ENCODE data around the gene AGBL4. TPM values are rescaled to one million over a fixed set of nuclear protein-coding genes. Genes with fewer than 3 reads are reported as not detected.

The AGBL4 gene
- total RNA-seq, 1 donor from 2014 or later: not detected

DNA sequence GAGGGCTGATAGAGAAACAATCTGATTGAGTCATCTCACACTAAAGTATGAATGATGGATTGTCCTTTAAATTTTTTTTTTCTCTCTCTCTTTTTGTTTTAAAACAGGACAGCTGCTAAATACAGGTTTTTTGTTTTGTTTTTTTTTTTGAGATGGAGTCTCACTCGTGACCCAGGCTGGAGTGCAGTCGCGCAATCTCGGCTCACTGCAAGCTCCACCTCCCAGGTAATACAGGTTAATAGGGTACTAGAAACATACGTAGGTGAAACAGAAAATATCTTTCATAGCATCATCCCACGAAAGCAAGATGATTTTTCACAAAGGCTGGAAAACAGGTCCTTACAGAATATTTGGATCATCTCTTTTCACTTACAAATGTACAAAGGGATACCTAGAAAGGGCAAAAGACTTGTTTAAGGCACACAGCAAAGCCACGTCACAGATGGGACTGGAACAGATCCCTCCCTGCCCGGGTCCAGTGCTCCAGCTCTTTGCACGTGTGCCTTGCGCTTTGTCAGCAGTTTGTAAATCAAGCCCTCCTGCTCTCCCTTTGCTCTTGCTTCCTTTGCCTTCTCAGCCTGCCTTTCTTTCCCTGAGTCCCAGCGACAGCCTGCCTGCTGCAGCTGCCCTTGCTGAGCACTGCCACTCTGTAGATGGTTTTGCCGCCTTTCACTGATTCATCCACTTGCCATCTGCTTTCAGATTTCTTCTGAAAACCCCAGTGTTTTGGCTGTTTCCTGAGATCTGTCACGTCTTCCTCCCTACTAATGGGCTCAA, 1075.8 kb downstream of the AGBL4 start:
- Histone ChIP-seq H3K4me1 (peaks cover 0 to 3% of the 10 kb centered on the region in 2 donors), H3K27ac (no peak overlapping the region), H3K9me3 (no peaks in the 10 kb centered on the region), H3K4me3 (no peak overlapping the region), H3K36me3 (no peaks in the 10 kb centered on the region), H3K27me3 (no peaks in the 10 kb centered on the region)
- no peak for DNase-seq (ENCODE audit: low spot score in 2 of 2)
- intact Hi-C loops (cut with DNase I): no loop called here
- TF ChIP-seq, protein P1, sequence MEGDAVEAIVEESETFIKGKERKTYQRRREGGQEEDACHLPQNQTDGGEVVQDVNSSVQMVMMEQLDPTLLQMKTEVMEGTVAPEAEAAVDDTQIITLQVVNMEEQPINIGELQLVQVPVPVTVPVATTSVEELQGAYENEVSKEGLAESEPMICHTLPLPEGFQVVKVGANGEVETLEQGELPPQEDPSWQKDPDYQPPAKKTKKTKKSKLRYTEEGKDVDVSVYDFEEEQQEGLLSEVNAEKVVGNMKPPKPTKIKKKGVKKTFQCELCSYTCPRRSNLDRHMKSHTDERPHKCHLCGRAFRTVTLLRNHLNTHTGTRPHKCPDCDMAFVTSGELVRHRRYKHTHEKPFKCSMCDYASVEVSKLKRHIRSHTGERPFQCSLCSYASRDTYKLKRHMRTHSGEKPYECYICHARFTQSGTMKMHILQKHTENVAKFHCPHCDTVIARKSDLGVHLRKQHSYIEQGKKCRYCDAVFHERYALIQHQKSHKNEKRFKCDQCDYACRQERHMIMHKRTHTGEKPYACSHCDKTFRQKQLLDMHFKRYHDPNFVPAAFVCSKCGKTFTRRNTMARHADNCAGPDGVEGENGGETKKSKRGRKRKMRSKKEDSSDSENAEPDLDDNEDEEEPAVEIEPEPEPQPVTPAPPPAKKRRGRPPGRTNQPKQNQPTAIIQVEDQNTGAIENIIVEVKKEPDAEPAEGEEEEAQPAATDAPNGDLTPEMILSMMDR (IDR thresholded peaks at IDR 0.05): no peak

DNA sequence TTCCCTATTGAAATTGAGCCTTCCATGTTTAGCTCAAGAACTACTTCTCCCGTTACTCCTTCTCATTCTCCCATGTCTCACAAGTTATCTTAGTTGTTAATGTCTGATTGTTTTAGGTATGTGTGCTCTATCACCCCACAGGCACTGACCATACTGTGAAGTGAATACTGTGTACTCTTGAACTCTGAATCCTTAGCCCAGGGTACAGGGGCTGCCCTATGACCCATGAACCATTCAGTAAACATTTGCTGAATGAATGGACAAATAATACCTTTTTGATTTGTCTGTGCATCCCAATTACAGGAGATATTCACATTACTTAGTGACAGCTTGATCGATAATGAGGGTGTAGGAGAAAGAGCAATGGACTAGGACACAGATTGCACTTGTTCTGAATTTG, 1077.7 kb downstream of the AGBL4 start:
- Histone ChIP-seq H3K4me1 (peaks cover 0 to 3% of the 10 kb centered on the region in 2 donors), H3K27me3 (no peaks in the 10 kb centered on the region), H3K4me3 (no peak overlapping the region), H3K27ac (no peak overlapping the region), H3K9me3 (no peaks in the 10 kb centered on the region), H3K36me3 (no peaks in the 10 kb centered on the region)
- DNase-seq (ENCODE audit: low spot score in 2 of 2): no peak
- TF ChIP-seq, protein P1 (IDR thresholded peaks at IDR 0.05): no peak
- intact Hi-C loops (cut with DNase I): no loop called here

DNA sequence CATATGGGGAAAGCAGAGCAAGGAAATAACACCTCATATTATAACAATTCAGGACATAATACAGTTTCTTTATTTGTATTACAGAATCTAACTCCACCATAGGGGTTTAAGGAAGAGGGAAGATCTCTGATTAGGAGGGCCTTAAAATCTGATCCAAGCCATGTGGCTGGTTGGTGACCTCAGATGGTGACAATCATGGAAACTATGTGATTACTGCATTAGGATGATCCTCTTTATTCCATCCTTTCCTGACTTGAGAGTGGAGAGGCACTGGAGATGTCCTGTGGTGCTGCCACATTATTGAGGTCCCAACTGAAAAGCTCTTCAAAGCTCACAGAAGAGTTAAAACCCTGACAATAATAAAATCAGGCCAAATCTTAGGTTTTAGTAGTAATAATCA, 1078.9 kb downstream of the AGBL4 start:
- no peak overlapping the region for H3K27ac ChIP-seq
- H3K4me3 ChIP-seq: no peak overlapping the region
- DNase-seq (ENCODE audit: low spot score in 2 of 2): no peak
- intact Hi-C loops (cut with DNase I): no loop called here
- H3K9me3 ChIP-seq: no peaks in the 10 kb centered on the region
- H3K36me3 ChIP-seq: no peaks in the 10 kb centered on the region
- no peaks in the 10 kb centered on the region for H3K27me3 ChIP-seq
- TF ChIP-seq, protein P1 (IDR thresholded peaks at IDR 0.05): no peak
- H3K4me1 ChIP-seq: peaks cover 0 to 3% of the 10 kb centered on the region in 2 donors

GRCh38 chr1:48943826-48944225, 1079.9 kb downstream of the AGBL4 start:
- TF ChIP-seq, protein P1 (IDR thresholded peaks at IDR 0.05): no peak
- H3K36me3 ChIP-seq: no peaks in the 10 kb centered on the region

GRCh38 chr1:48943393-48943792, 1080.4 kb downstream of the AGBL4 start:
- H3K27me3 ChIP-seq: no peaks in the 10 kb centered on the region
- intact Hi-C loops (cut with DNase I): no loop called here
- peaks cover 0 to 3% of the 10 kb centered on the region in 2 donors for H3K4me1 ChIP-seq
- H3K27ac ChIP-seq: no peak overlapping the region
- no peak for DNase-seq (ENCODE audit: low spot score in 2 of 2)
- H3K9me3 ChIP-seq: no peaks in the 10 kb centered on the region
- TF ChIP-seq, protein P1 (IDR thresholded peaks at IDR 0.05): no peak
- no peak overlapping the region for H3K4me3 ChIP-seq
- no peaks in the 10 kb centered on the region for H3K36me3 ChIP-seq

More at GRCh38 chr1:48943826-48944225, 1079.9 kb downstream of the AGBL4 start:
- H3K9me3 ChIP-seq: no peaks in the 10 kb centered on the region
- H3K27ac ChIP-seq: no peak overlapping the region
- H3K4me3 ChIP-seq: no peak overlapping the region
- H3K27me3 ChIP-seq: no peaks in the 10 kb centered on the region
- DNase-seq (ENCODE audit: low spot score in 2 of 2): no peak
- H3K4me1 ChIP-seq: peaks cover 0 to 3% of the 10 kb centered on the region in 2 donors
- intact Hi-C loops (cut with DNase I): no loop called here
